GM12878 (cell line): ENCODE measurements around the gene CRY1. TPM values are rescaled to one million over a fixed set of nuclear protein-coding genes. Genes with fewer than 3 reads are reported as not detected.

Experiments
- CBX3 ChIP-seq: fragments of 200-600 bp; sonication (generic); IDR thresholded peaks from 2 replicates; pipeline ENCODE4 v1.6.1; 2016; ENCODE audit warnings: low read depth, borderline replicate concordance
- E2F4 ChIP-seq: IDR thresholded peaks from 2 replicates; pipeline ENCODE4 v1.6.1; 2012; ENCODE audit warnings: low read depth, low read length, improper control_type of control experiment
- NFIC ChIP-seq: IDR thresholded peaks from 2 replicates; pipeline ENCODE4 v1.6.1; 2012; ENCODE audit warnings: low read depth, mild to moderate bottlenecking, inconsistent platforms, low read length, moderate library complexity
- PBX3 ChIP-seq: IDR thresholded peaks from 2 replicates; pipeline ENCODE4 v1.6.1; 2011; ENCODE audit warnings: mild to moderate bottlenecking, low read depth, low read length, moderate library complexity; ENCODE audit not compliant: insufficient replicate concordance
- RB1 ChIP-seq: fragments of 450-650 bp; formaldehyde crosslinking; IDR thresholded peaks from 2 replicates; pipeline ENCODE4 v1.6.1; 2017; ENCODE audit warnings: mild to moderate bottlenecking, borderline replicate concordance
- ZNF207 ChIP-seq: fragments of 450-650 bp; IDR thresholded peaks from 2 replicates; pipeline ENCODE4 v1.6.1; 2014; ENCODE audit warnings: antibody characterized with exemption, mild to moderate bottlenecking, borderline replicate concordance
- ZNF592 ChIP-seq: fragments of 450-650 bp; IDR thresholded peaks from 2 replicates; pipeline ENCODE4 v1.6.1; 2017; ENCODE audit warnings: mild to moderate bottlenecking, moderate library complexity
- ZNF622 ChIP-seq: fragments of 450-650 bp; IDR thresholded peaks from 2 replicates; pipeline ENCODE4 v1.6.1; 2017; ENCODE audit warnings: mild to moderate bottlenecking, inconsistent platforms
- polyA plus RNA-seq, 11 experiments: library from polyadenylated mRNA; depleted of rRNA in 4 of 11; unstranded in 6 of 11; stranded (reverse) in 5 of 11; fragments of >200 nt; fragmentation: Nextera tagmentation in 4 of 11; fragmentation: Illumina TruSeq in 1 of 11; extraction: Ambion mirVana in 4 of 11; extraction: Trizol in 1 of 11; gene quantifications; 1 replicate in 1 of 11; 2 replicates in 10 of 11; pipeline versions ENCODE4 v1.2.1 to v1.2.3, GENCODE V29; 2011 to 2016; ENCODE audit warnings: inconsistent platforms in 2 of 11, missing spikeins in 2 of 11, low read depth in 1 of 11
- total RNA-seq, 4 experiments: library from RNA; depleted of rRNA in 3 of 4; stranded (reverse); fragments of >200 nt in 3 of 4; fragmentation: Illumina TruSeq in 1 of 4; extraction: Trizol in 1 of 4; gene quantifications; 2 replicates each; pipeline versions ENCODE4 v1.2.1 to v1.2.3, GENCODE V29; 2013 to 2021

Gene CRY1
- total and polyA plus RNA-seq, 10 of the 15 experiments (the other 5 are each of a cell fraction or from before 2014, with no cell fraction given) = 1.6 to 10.9 (median 5.4) TPM

- no peak for TF ChIP-seq PBX3
- TF ChIP-seq ZNF622 = no peak
- TF ChIP-seq NFIC = no peak
- no peak for TF ChIP-seq RB1
- no peak for TF ChIP-seq ZNF207
- no peak for TF ChIP-seq CBX3
- no peak for TF ChIP-seq ZNF592
- TF ChIP-seq E2F4 = no peak
Measured at GRCh38 chr12:107133462-107133861, 40.1 kb upstream of the CRY1 start (continued).
